Brain pericyte (primary cell): ENCODE results near the gene KDM1B.

ENCODE experiments used
- DNase-seq: peaks from one replicate; pipeline ENCODE4 v3.0.0-alpha.2; 2012; ENCODE audit warnings: low read depth, low spot score

The KDM1B gene

GRCh38 chr6:18263418-18264218 lies 108.4 kb downstream of the KDM1B start:
- no peak for DNase-seq

GRCh38 chr6:18264219-18264922 lies 109.1 kb downstream of the KDM1B start, which contains the start of gene DEK:
Gene DEK, minus strand, starts transcription at chr6:18264530. Its CDS starts 543 bp downstream, at chr6:18263987.
- DNase-seq = no peak

DNA sequence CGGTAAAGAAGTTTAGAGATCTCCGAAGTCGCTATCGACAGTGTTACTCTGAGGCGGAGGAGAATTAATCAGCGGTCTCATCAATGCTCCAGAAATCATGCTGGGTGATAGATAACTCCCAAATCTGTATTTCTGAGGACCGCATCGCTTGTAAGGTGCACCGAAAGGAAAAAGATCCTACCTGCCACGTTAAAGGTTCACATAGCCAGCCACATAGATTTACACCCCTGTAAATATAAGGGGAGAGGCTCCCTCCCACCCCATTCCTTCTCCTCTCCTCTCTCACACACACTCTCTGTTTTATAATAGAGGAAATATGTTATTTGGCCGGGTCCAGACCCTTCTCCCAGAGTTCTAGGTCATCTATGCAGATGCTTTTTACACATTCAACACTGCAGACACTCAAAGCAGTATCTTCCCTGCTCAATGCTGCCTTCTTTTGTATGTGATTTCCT lies 109.7 kb downstream of the KDM1B start:
- DNase-seq = no peak

- DNase-seq = no peak
Observed at GRCh38 chr6:18265787-18266522, 110.7 kb downstream of the KDM1B start.

GRCh38 chr6:18266523-18266912 lies 111.3 kb downstream of the KDM1B start:
- no peak for DNase-seq

DNA sequence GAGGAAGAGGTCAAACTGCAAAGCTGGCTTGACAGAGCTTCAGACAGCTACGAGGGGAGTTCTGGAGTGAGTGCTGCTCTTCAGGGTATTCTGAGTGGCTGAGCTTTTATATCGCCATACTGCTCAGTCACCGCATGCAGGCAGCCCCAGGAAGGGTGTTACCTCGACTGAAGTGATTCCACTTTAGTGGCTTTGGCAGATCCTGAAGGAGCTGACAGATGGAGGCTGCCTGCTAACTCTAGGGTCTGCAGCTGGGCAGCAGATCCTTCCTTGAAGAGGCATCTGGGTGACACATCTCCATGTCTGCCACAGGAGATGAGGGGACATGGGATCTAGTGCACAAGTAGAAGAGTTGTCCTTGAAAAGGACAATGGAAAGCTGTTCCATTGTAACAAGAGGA lies 112.8 kb downstream of the KDM1B start:
- no peak for DNase-seq

DNA sequence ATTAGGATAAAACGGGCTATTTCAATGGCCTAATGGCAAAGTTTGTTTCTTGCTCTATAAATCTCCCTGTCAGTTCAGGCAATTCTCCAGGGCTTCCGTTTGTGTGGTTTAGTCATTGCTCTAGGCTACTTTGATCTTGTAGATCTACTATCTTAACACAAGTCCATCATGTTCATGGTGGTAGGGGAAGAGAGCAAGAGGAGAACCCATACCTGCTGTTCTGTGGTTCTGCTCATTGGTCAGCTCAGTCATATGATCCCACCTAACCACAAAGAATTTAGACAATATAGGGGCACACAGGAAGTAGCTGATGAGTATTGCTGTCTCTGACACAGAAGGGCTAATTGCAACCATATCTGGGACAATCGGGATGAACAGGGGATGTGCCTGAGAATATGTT lies 114.0 kb downstream of the KDM1B start:
- no peak for DNase-seq

- no peak for DNase-seq
Observed at GRCh38 chr6:18269717-18270116, 114.5 kb downstream of the KDM1B start.

- no peak for DNase-seq
Observed at GRCh38 chr6:18270216-18270615, 115.0 kb downstream of the KDM1B start.
